Natural killer cell (primary cell): ENCODE results near the gene TLR9. TPM values are rescaled to one million over a fixed set of nuclear protein-coding genes. Genes with fewer than 3 reads are reported as not detected.

Experiments
- ATAC-seq, 3 donors: fragments of 150-1000 bp in 2 of 3; fragments of 200-7000 bp in 1 of 3; cut with Tn5 transposase; 1 replicate in 1 of 3; 2 replicates in 2 of 3; pipeline ENCODE4 v1.10.0; 2021; ENCODE audit warnings: mild to moderate bottlenecking in 2 of 3, moderate library complexity in 2 of 3
- DNase-seq, 2 donors: peaks; one replicate each; pipeline versions ENCODE4 v3.0.0 to v3.0.0-alpha.2; 2013 to 2021; ENCODE audit warnings: mixed read lengths in 1 of 2
- H3K27ac ChIP-seq: one replicate; pipeline ENCODE4 v1.5.1; 2013; ENCODE audit warnings: mild to moderate bottlenecking, low read length
- H3K27me3 ChIP-seq: one replicate; pipeline ENCODE4 v1.6.1; 2013; ENCODE audit warnings: low read length; ENCODE audit not compliant: control insufficient read depth, insufficient read depth
- H3K36me3 ChIP-seq: one replicate; pipeline ENCODE4 v1.6.1; 2013; ENCODE audit warnings: low read length; ENCODE audit not compliant: control insufficient read depth, insufficient read depth
- H3K4me1 ChIP-seq: one replicate; pipeline ENCODE4 v1.6.1; 2013; ENCODE audit warnings: low read length; ENCODE audit not compliant: control insufficient read depth, insufficient read depth
- H3K4me3 ChIP-seq: one replicate; pipeline ENCODE4 v1.5.1; 2013; ENCODE audit warnings: low read length
- H3K9me3 ChIP-seq: one replicate; pipeline ENCODE4 v1.6.1; 2013; ENCODE audit warnings: low read length; ENCODE audit not compliant: control insufficient read depth, insufficient read depth
- H3K27ac Mint-ChIP-seq, 2 donors: one replicate each; pipeline ENCODE4 v1.8.0; 2022; ENCODE audit warnings: mild to moderate bottlenecking in 2 of 2, mixed read lengths in 2 of 2, moderate library complexity in 1 of 2
- H3K27me3 Mint-ChIP-seq, 2 donors: one replicate each; pipeline ENCODE4 v1.8.0; 2022; ENCODE audit warnings: low read depth in 2 of 2, mixed read lengths in 2 of 2
- H3K36me3 Mint-ChIP-seq: one replicate; pipeline ENCODE4 v1.8.0; 2022; ENCODE audit warnings: mixed read lengths
- H3K4me1 Mint-ChIP-seq, 2 donors: one replicate each; pipeline ENCODE4 v1.8.0; 2022; ENCODE audit warnings: mixed read lengths in 2 of 2
- H3K4me3 Mint-ChIP-seq: one replicate; pipeline ENCODE4 v1.8.0; 2022; ENCODE audit warnings: mild to moderate bottlenecking, moderate library complexity, mixed read lengths
- H3K9me3 Mint-ChIP-seq, 2 donors: one replicate each; pipeline ENCODE4 v1.8.0; 2022; ENCODE audit warnings: mixed read lengths in 2 of 2
- WGBS: methylation state at CpG from one replicate; pipeline ENCODE4 v1.1.7; 2013; ENCODE audit warnings: missing lambda C conversion rate; ENCODE audit not compliant: insufficient coverage; 5-methylcytosine and 5-hydroxymethylcytosine counted together
- intact Hi-C: fragments of 100-400 bp; cut with micrococcal nuclease; formaldehyde crosslinking; loops from one replicate; pipeline ENCODE4 v1.14.2; 2022
- total RNA-seq, 4 donors: library from RNA; stranded (reverse); fragments of 120-200 nt in 1 of 4; gene quantifications; one replicate each; pipeline versions ENCODE4 v1.2.3 to v1.2.4, GENCODE V29; 2013 to 2022
- TF ChIP-seq, protein P1 (sequence below): fragments of 200-600 bp; IDR thresholded peaks from one replicate; pipeline ENCODE4 v1.8.0; 2022; ENCODE audit warnings: antibody characterized with exemption

The TLR9 gene
- total RNA-seq, 3 donors from 2014 or later (not counting 1 experiment from before 2014, with no cell fraction given) = 0.20 to 0.21 TPM; not detected in 1

GRCh38 chr3:52183786-52184445 lies 41.5 kb downstream of the TLR9 start:
- H3K9me3 ChIP-seq = no peaks in the 10 kb centered on the region
- Mint-ChIP-seq H3K4me1 (peaks cover 24% of the 10 kb centered on the region in 2 donors), H3K4me3 (no peak overlapping the region), H3K27me3 (no peaks in the 10 kb centered on the region), H3K27ac (no peak overlapping the region), H3K9me3 (no peaks in the 10 kb centered on the region), H3K36me3 (no peaks in the 10 kb centered on the region)
- intact Hi-C loops = no loop called here
- ATAC-seq = no peak
- peaks cover 32% of the 10 kb centered on the region for H3K4me1 ChIP-seq
- TF ChIP-seq, protein P1, sequence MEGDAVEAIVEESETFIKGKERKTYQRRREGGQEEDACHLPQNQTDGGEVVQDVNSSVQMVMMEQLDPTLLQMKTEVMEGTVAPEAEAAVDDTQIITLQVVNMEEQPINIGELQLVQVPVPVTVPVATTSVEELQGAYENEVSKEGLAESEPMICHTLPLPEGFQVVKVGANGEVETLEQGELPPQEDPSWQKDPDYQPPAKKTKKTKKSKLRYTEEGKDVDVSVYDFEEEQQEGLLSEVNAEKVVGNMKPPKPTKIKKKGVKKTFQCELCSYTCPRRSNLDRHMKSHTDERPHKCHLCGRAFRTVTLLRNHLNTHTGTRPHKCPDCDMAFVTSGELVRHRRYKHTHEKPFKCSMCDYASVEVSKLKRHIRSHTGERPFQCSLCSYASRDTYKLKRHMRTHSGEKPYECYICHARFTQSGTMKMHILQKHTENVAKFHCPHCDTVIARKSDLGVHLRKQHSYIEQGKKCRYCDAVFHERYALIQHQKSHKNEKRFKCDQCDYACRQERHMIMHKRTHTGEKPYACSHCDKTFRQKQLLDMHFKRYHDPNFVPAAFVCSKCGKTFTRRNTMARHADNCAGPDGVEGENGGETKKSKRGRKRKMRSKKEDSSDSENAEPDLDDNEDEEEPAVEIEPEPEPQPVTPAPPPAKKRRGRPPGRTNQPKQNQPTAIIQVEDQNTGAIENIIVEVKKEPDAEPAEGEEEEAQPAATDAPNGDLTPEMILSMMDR = no peak
- WGBS = 94% methylated on average over 7 of the region's 7 CpGs
- H3K27ac ChIP-seq = no peak overlapping the region
- H3K4me3 ChIP-seq = no peak overlapping the region
- no peaks in the 10 kb centered on the region for H3K27me3 ChIP-seq
- DNase-seq = no peak
- H3K36me3 ChIP-seq = no peaks in the 10 kb centered on the region

DNA sequence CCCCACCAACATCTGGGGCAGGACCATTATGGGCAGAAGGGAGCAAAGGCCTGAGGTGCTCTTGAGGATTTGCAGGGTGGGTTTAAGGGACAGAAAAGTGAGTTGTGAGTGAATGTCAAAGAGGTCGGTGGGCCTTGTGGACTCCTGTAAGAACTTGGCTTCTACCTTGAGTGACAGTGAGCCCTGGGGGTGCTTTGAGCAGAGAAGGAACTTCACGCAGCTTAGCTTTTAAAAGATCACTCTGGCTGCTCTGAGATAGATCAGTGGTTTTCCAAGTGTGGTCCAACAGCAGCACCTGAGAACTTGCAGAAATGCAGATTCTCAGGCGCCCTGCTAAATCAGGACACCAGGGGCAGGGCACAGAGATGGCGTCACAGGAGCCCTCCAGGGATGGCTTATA lies 42.8 kb downstream of the TLR9 start:
- H3K9me3 Mint-ChIP-seq = no peaks in the 10 kb centered on the region
- peaks cover 24 to 29% of the 10 kb centered on the region in 2 donors for H3K4me1 Mint-ChIP-seq
- no peaks in the 10 kb centered on the region for H3K36me3 Mint-ChIP-seq
- intact Hi-C loops = no loop called here
- peak overlapping the region; percentile 25 for H3K4me3 Mint-ChIP-seq
- Histone ChIP-seq H3K4me1 (peaks cover 32% of the 10 kb centered on the region), H3K4me3 (no peak overlapping the region), H3K9me3 (no peaks in the 10 kb centered on the region), H3K36me3 (no peaks in the 10 kb centered on the region), H3K27me3 (no peaks in the 10 kb centered on the region), H3K27ac (no peak overlapping the region)
- no peaks in the 10 kb centered on the region for H3K27me3 Mint-ChIP-seq
- peak overlapping the region; percentile 58 to 78 for H3K27ac Mint-ChIP-seq
- no peak for DNase-seq
- ATAC-seq = no peak
- TF ChIP-seq, protein P1 = no peak
- WGBS = 83% methylated on average over 4 of the region's 4 CpGs

- 32% methylated on average over 5 of the region's 5 CpGs for WGBS
- H3K4me1 ChIP-seq = peaks cover 32% of the 10 kb centered on the region
- ATAC-seq (peak; percentile 70 to 89 (median 85)), DNase-seq (no peak)
- H3K27ac ChIP-seq = peak overlapping the region; percentile 9
- Mint-ChIP-seq H3K27ac (peak overlapping the region; percentile 58 to 78), H3K4me1 (peaks cover 24 to 29% of the 10 kb centered on the region in 2 donors), H3K4me3 (peak overlapping the region; percentile 25), H3K36me3 (no peaks in the 10 kb centered on the region), H3K9me3 (no peaks in the 10 kb centered on the region), H3K27me3 (no peaks in the 10 kb centered on the region)
- H3K9me3 ChIP-seq = no peaks in the 10 kb centered on the region
- no peak overlapping the region for H3K4me3 ChIP-seq
- H3K36me3 ChIP-seq = no peaks in the 10 kb centered on the region
- H3K27me3 ChIP-seq = no peaks in the 10 kb centered on the region
- intact Hi-C loops = no loop called here
- TF ChIP-seq, protein P1 = no peak
These were observed 43.2 kb downstream of the TLR9 start for GRCh38 chr3:52182196-52182595.

DNA sequence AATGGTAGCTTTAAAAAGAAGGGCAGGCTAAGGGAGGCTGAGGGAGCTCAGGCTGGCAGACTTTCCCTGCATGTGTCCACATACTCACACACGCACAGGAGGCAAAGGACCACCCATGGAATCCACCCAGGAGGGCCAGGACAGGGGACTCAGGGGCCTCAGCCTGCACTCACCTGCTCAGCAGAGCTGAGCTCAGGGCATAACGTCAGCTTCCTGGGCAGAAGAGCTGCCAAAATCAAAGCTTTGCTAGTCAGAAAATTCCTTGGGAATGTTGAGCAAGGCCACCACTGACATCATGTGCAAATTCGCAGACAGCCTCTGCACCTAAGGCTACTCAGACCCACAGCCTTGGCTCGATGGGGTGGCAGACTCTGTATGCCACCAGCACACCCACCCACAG lies 43.9 kb downstream of the TLR9 start:
- Mint-ChIP-seq H3K9me3 (no peaks in the 10 kb centered on the region), H3K4me3 (no peak overlapping the region), H3K4me1 (peaks cover 24 to 29% of the 10 kb centered on the region in 2 donors), H3K27me3 (no peaks in the 10 kb centered on the region), H3K36me3 (no peaks in the 10 kb centered on the region), H3K27ac (peak overlapping the region; percentile 58 to 78)
- no peak for DNase-seq
- intact Hi-C loops = no loop called here
- no peak for ATAC-seq
- Histone ChIP-seq H3K4me1 (peaks cover 32% of the 10 kb centered on the region), H3K36me3 (no peaks in the 10 kb centered on the region), H3K4me3 (no peak overlapping the region), H3K27ac (peak overlapping the region; percentile 9), H3K9me3 (no peaks in the 10 kb centered on the region), H3K27me3 (no peaks in the 10 kb centered on the region)
- TF ChIP-seq, protein P1 = no peak
- WGBS = 90% methylated on average over 4 of the region's 4 CpGs
